Chondrocyte (in vitro differentiated cells): ENCODE data around the gene REEP6. TPM values are rescaled to one million over a fixed set of nuclear protein-coding genes. Genes with fewer than 3 reads are reported as not detected.

Experiments
- DNase-seq: peaks from one replicate; pipeline ENCODE4 v3.0.0; 2021; ENCODE audit warnings: mixed read lengths, low spot score
- H3K27ac Mint-ChIP-seq: one replicate; pipeline ENCODE4 v1.8.0; 2021; ENCODE audit warnings: mild to moderate bottlenecking, moderate library complexity, mixed read lengths; ENCODE audit not compliant: unreplicated experiment
- H3K27me3 Mint-ChIP-seq: 2 replicates; pipeline ENCODE4 v1.8.0; 2021; ENCODE audit warnings: low read depth, mixed read lengths
- H3K36me3 Mint-ChIP-seq: 2 replicates; pipeline ENCODE4 v1.8.0; 2021; ENCODE audit warnings: low read depth, mixed read lengths
- H3K4me1 Mint-ChIP-seq: 2 replicates; pipeline ENCODE4 v1.8.0; 2021; ENCODE audit warnings: low read depth, mild to moderate bottlenecking, mixed read lengths
- H3K4me3 Mint-ChIP-seq: one replicate; pipeline ENCODE4 v1.8.0; 2021; ENCODE audit warnings: mild to moderate bottlenecking, moderate library complexity, mixed read lengths; ENCODE audit not compliant: unreplicated experiment
- H3K9me3 Mint-ChIP-seq: 2 replicates; pipeline ENCODE4 v1.8.0; 2021; ENCODE audit warnings: low read depth, mixed read lengths
- CTCF ChIP-seq: fragments of 200-600 bp; sonication (generic); IDR thresholded peaks from 2 replicates; pipeline ENCODE4 v1.5.0; 2021; ENCODE audit warnings: antibody characterized with exemption, mild to moderate bottlenecking, moderate library complexity
- total RNA-seq: library from RNA; stranded (reverse); gene quantifications from 3 replicates; pipeline ENCODE4 v1.2.1, GENCODE V29; 2021

The REEP6 gene
- total RNA-seq, 1 donor from 2014 or later: 2.8 TPM

GRCh38 chr19:1502433-1503088 is 11.6 kb downstream of the REEP6 start:
- H3K27ac Mint-ChIP-seq: no peak overlapping the region
- peaks cover 7% of the 10 kb centered on the region for H3K27me3 Mint-ChIP-seq
- no peaks in the 10 kb centered on the region for H3K9me3 Mint-ChIP-seq
- DNase-seq: no peak
- H3K4me3 Mint-ChIP-seq: no peak overlapping the region
- H3K4me1 Mint-ChIP-seq: peaks cover 1% of the 10 kb centered on the region
- TF ChIP-seq CTCF: no peak
- no peaks in the 10 kb centered on the region for H3K36me3 Mint-ChIP-seq

GRCh38 chr19:1503089-1503924 is 12.3 kb downstream of the REEP6 start:
- DNase-seq: no peak
- Mint-ChIP-seq H3K27ac (no peak overlapping the region), H3K4me3 (no peak overlapping the region), H3K36me3 (no peaks in the 10 kb centered on the region), H3K9me3 (no peaks in the 10 kb centered on the region), H3K4me1 (peaks cover 5% of the 10 kb centered on the region), H3K27me3 (peaks cover 7% of the 10 kb centered on the region)
- TF ChIP-seq CTCF: peak; percentile 86

- Mint-ChIP-seq H3K9me3 (no peaks in the 10 kb centered on the region), H3K27me3 (peaks cover 7% of the 10 kb centered on the region), H3K4me1 (peaks cover 5% of the 10 kb centered on the region), H3K4me3 (no peak overlapping the region), H3K36me3 (no peaks in the 10 kb centered on the region), H3K27ac (no peak overlapping the region)
- TF ChIP-seq CTCF: no peak
- DNase-seq: no peak
These were observed 13.2 kb downstream of the REEP6 start for GRCh38 chr19:1503925-1504773.

GRCh38 chr19:1505012-1505411 is 14.0 kb downstream of the REEP6 start:
- Mint-ChIP-seq H3K36me3 (no peaks in the 10 kb centered on the region), H3K4me1 (peaks cover 8% of the 10 kb centered on the region), H3K27ac (no peak overlapping the region), H3K27me3 (peaks cover 7% of the 10 kb centered on the region), H3K4me3 (no peak overlapping the region), H3K9me3 (no peaks in the 10 kb centered on the region)
- no peak for TF ChIP-seq CTCF
- no peak for DNase-seq
